Hepatocyte (in vitro differentiated cells): ENCODE data around the gene STK33. TPM values are rescaled to one million over a fixed set of nuclear protein-coding genes. Genes with fewer than 3 reads are reported as not detected.

Experiments used
- DNase-seq: peaks from one replicate; pipeline ENCODE4 v3.0.0-alpha.2; 2016; ENCODE audit warnings: low spot score
- H2AFZ ChIP-seq: fragments of 200-600 bp; sonication (generic); 2 replicates; pipeline ENCODE4 v1.6.0; 2016; ENCODE audit warnings: antibody characterized with exemption, mild to moderate bottlenecking
- H3K27ac ChIP-seq: fragments of 200-600 bp; sonication (generic); 2 replicates; pipeline ENCODE4 v1.5.1; 2016; ENCODE audit warnings: mild to moderate bottlenecking
- H3K27me3 ChIP-seq: fragments of 200-600 bp; sonication (generic); 2 replicates; pipeline ENCODE4 v1.6.1; 2016
- H3K36me3 ChIP-seq: fragments of 200-600 bp; sonication (generic); replicated peaks from 2 replicates; pipeline ENCODE4 v1.5.1; 2016; ENCODE audit warnings: low read depth; ENCODE audit not compliant: insufficient read depth
- H3K4me1 ChIP-seq: fragments of 200-600 bp; sonication (generic); 2 replicates; pipeline ENCODE4 v1.5.1; 2016; ENCODE audit warnings: mild to moderate bottlenecking, moderate library complexity; ENCODE audit not compliant: insufficient read depth
- H3K4me2 ChIP-seq: fragments of 200-600 bp; sonication (generic); 2 replicates; pipeline ENCODE4 v1.6.0; 2016
- H3K4me3 ChIP-seq: fragments of 200-600 bp; sonication (generic); 2 replicates; pipeline ENCODE4 v1.5.1; 2016; ENCODE audit warnings: mild to moderate bottlenecking
- H3K79me2 ChIP-seq: fragments of 200-600 bp; sonication (generic); 2 replicates; pipeline ENCODE4 v1.6.0; 2017; ENCODE audit warnings: mild to moderate bottlenecking
- H3K9me2 ChIP-seq: fragments of 200-600 bp; sonication (generic); replicated peaks from 2 replicates; pipeline ENCODE4 v1.6.0; 2017; ENCODE audit warnings: mild to moderate bottlenecking; ENCODE audit not compliant: insufficient read depth
- H3K9me3 ChIP-seq: fragments of 200-600 bp; sonication (generic); 2 replicates; pipeline ENCODE4 v1.5.1; 2016; ENCODE audit warnings: low read depth, mild to moderate bottlenecking
- H4K20me1 ChIP-seq: fragments of 200-600 bp; sonication (generic); 2 replicates; pipeline ENCODE4 v1.6.0; 2016; ENCODE audit warnings: mild to moderate bottlenecking; ENCODE audit not compliant: insufficient read depth, poor library complexity, severe bottlenecking
- EZH2 ChIP-seq: fragments of 200-600 bp; sonication (generic); IDR thresholded peaks from 2 replicates; pipeline ENCODE4 v1.6.1; 2016; ENCODE audit warnings: antibody characterized with exemption, mild to moderate bottlenecking, borderline replicate concordance
- EZH2phosphoT487 ChIP-seq: fragments of 200-600 bp; sonication (generic); IDR thresholded peaks from one replicate; pipeline ENCODE4 v1.6.1; 2018; ENCODE audit warnings: antibody characterized with exemption, mild to moderate bottlenecking, low read depth, moderate library complexity; ENCODE audit not compliant: unreplicated experiment, severe bottlenecking
- WGBS: methylation state at CpG from one replicate; pipeline ENCODE4 v1.1.6; 2016; ENCODE audit warnings: low lambda C conversion rate; ENCODE audit errors: missing lambda C conversion rate; 5-methylcytosine and 5-hydroxymethylcytosine counted together
- polyA plus RNA-seq: library from polyadenylated mRNA; unstranded; fragments of >200 nt; fragmentation: Nextera tagmentation; extraction: Ambion mirVana; gene quantifications from 2 replicates; pipeline ENCODE4 v1.2.1, GENCODE V29; 2016
- total RNA-seq: library from RNA; depleted of rRNA; stranded (reverse); fragments of >200 nt; gene quantifications from 2 replicates; pipeline ENCODE4 v1.2.3, GENCODE V29; 2014
- TF ChIP-seq, protein P1 (sequence below): fragments of 200-600 bp; sonication (generic); IDR thresholded peaks from 2 replicates; pipeline ENCODE4 v1.5.1; 2016; ENCODE audit warnings: antibody characterized with exemption, mild to moderate bottlenecking; ENCODE audit not compliant: poor library complexity

The STK33 gene
- total and polyA plus RNA-seq, 2 experiments from 2014 or later = 3.0 to 12.8 TPM

DNA sequence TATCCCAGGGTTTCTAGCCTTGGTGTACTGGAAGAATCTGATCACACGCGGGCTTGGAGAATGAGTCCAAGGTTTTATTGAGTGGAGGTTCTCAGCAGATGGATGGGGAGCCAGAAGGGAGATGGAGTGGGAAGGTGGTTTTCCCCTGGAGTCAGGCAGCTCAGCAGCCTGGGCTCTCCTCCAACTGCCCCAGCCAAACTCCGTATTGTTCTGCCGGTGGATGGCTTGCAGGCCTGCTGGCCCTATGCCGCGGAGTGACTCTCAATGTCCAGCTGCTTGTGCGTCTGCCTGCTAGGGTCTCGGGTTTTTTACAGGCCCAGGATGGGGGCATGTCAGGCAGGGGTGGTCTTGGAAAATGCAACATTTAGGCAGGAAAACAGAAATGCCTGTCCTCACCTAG, 168.0 kb downstream of the STK33 start:
- WGBS = 97% methylated on average over 8 of the region's 8 CpGs
- Histone ChIP-seq H3K4me3 (no peak overlapping the region), H2AFZ (no peak overlapping the region), H3K4me1 (no peaks in the 10 kb centered on the region), H3K27ac (no peak overlapping the region), H3K9me3 (no peaks in the 10 kb centered on the region), H3K36me3 (no peaks in the 10 kb centered on the region), H4K20me1 (no peaks in the 10 kb centered on the region), H3K79me2 (no peaks in the 10 kb centered on the region), H3K9me2 (no peaks in the 10 kb centered on the region), H3K27me3 (no peaks in the 10 kb centered on the region), H3K4me2 (no peak overlapping the region)
- TF ChIP-seq EZH2 (no peak), EZH2phosphoT487 (no peak)
- TF ChIP-seq, protein P1, sequence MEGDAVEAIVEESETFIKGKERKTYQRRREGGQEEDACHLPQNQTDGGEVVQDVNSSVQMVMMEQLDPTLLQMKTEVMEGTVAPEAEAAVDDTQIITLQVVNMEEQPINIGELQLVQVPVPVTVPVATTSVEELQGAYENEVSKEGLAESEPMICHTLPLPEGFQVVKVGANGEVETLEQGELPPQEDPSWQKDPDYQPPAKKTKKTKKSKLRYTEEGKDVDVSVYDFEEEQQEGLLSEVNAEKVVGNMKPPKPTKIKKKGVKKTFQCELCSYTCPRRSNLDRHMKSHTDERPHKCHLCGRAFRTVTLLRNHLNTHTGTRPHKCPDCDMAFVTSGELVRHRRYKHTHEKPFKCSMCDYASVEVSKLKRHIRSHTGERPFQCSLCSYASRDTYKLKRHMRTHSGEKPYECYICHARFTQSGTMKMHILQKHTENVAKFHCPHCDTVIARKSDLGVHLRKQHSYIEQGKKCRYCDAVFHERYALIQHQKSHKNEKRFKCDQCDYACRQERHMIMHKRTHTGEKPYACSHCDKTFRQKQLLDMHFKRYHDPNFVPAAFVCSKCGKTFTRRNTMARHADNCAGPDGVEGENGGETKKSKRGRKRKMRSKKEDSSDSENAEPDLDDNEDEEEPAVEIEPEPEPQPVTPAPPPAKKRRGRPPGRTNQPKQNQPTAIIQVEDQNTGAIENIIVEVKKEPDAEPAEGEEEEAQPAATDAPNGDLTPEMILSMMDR = no peak
- no peak for DNase-seq

DNA sequence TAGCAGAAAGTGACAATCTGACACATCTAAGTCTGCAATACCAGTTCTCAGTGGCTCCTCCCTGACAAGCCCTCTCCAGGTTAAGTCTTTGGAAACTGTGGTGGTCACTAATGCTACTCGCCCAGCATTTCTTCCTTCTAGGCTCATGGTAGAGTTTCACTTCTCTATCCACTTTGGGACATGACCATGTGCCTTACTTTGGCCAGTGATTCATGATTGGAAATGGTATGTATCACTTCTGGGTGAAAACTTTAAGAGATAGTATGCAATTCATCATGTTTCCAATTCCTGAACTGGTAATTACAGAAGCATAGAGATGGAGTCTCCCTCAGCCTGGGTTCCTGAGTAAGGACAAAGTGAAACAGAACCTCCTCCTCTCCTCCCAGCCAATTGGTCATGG, 178.8 kb downstream of the STK33 start:
- 87% methylated on average over 1 of the region's 1 CpG for WGBS

DNA sequence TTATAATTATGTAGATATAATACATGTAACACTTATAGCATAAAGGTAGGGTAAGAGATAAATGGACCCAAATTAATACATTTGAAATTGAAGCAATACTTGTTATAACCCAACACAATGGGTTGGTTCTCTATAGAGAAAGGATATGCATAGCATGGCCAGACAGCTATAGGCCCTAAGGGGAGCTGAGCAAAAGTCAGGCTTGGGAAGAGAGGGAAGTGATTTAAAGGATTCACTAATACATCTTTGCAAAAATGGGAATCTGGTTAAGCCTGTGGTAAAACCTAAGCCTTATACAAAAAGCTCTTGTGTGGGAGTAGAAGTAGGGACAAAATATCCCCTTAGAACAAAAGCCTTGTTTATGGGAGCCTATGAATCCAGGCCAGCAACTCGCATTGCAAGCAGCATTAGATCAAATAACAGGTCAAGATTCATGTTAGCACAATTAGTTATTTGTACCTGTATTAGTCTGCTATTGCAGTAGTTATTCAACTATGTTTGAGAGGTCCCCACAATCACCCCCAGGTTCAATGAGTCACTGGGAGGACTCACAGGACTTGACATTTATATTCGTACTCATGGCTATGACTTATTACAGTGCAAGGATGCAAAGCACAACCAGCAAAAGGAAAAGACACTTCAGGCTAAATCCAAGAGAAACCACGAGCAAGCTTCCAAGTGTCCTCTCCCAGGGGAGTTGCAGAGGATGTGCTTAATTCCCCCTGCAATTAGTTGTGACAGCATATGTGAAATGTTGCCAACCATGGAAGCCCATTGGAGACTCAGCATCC, 185.7 kb downstream of the STK33 start:
- Histone ChIP-seq H3K4me1 (no peaks in the 10 kb centered on the region), H3K4me2 (no peak overlapping the region), H2AFZ (no peak overlapping the region), H3K27me3 (no peaks in the 10 kb centered on the region), H3K4me3 (no peak overlapping the region), H3K27ac (no peak overlapping the region), H4K20me1 (no peaks in the 10 kb centered on the region), H3K9me2 (no peaks in the 10 kb centered on the region), H3K79me2 (no peaks in the 10 kb centered on the region), H3K36me3 (no peaks in the 10 kb centered on the region), H3K9me3 (no peaks in the 10 kb centered on the region)
- WGBS = 70% methylated on average over 3 of the region's 3 CpGs
- no peak for TF ChIP-seq EZH2
- no peak for TF ChIP-seq EZH2phosphoT487
- TF ChIP-seq, protein P1 = no peak
- DNase-seq = no peak

More for the DNA sequence above, 178.8 kb downstream of the STK33 start:
- Histone ChIP-seq H3K36me3 (no peaks in the 10 kb centered on the region), H3K9me2 (no peaks in the 10 kb centered on the region), H3K27me3 (no peaks in the 10 kb centered on the region), H3K4me3 (no peak overlapping the region), H2AFZ (no peak overlapping the region), H3K79me2 (no peaks in the 10 kb centered on the region), H3K27ac (no peak overlapping the region), H3K4me1 (no peaks in the 10 kb centered on the region), H3K4me2 (no peak overlapping the region), H3K9me3 (no peaks in the 10 kb centered on the region), H4K20me1 (no peaks in the 10 kb centered on the region)
- no peak for TF ChIP-seq EZH2phosphoT487
- TF ChIP-seq, protein P1 = no peak
- TF ChIP-seq EZH2 = no peak
- DNase-seq = no peak
